Lower leg skin (tissue), 4 donors: Measurements from ENCODE around the gene PCYT2. TPM values are rescaled to one million over a fixed set of nuclear protein-coding genes. Genes with fewer than 3 reads are reported as not detected.

Experiments
- DNase-seq, 2 donors: peaks; one replicate each; pipeline ENCODE4 v3.0.0-alpha.2; 2019; ENCODE audit warnings: low spot score in 2 of 2
- H3K4me3 ChIP-seq: fragments of 200-600 bp; sonication (generic); 2 replicates; pipeline ENCODE4 v1.5.1; 2017; ENCODE audit warnings: mild to moderate bottlenecking, low read depth; ENCODE audit not compliant: poor library complexity, severe bottlenecking
- CTCF ChIP-seq, 3 donors: fragments of 450-650 bp; IDR thresholded peaks; one replicate each; pipeline ENCODE4 v1.5.1; 2016; ENCODE audit warnings: antibody characterized with exemption in 3 of 3, mild to moderate bottlenecking in 3 of 3, moderate library complexity in 2 of 3
- POLR2A ChIP-seq, 2 donors: fragments of 450-650 bp; IDR thresholded peaks; one replicate each; pipeline ENCODE4 v1.6.1; 2016 to 2017; ENCODE audit warnings: antibody characterized with exemption in 2 of 2, mild to moderate bottlenecking in 1 of 2, moderate library complexity in 1 of 2
- WGBS, 2 donors: methylation state at CpG; one replicate each; pipeline ENCODE4 v1.1.5; 2018; 5-methylcytosine and 5-hydroxymethylcytosine counted together
- intact Hi-C: fragments of 100-400 bp; cut with DNase I; formaldehyde crosslinking; loops from one replicate; pipeline ENCODE4 v1.15.0; 2023; ENCODE audit warnings: low total_unique reads
- total RNA-seq, 4 donors: library from RNA; depleted of rRNA; stranded (reverse); fragments of >200 nt; gene quantifications; one replicate each; pipeline ENCODE4 v1.1.0, GENCODE V29; 2016

The PCYT2 gene
- total RNA-seq, 4 donors from 2014 or later: 16.2 to 37.0 (median 25.3) TPM

GRCh38 chr17:81948635-81949378 is 37.6 kb upstream of the PCYT2 start:
- intact Hi-C loops: no loop called here
- H3K4me3 ChIP-seq: no peak overlapping the region
- no peak for DNase-seq
- TF ChIP-seq POLR2A (IDR thresholded peaks at IDR 0.05): no peak
- TF ChIP-seq CTCF (IDR thresholded peaks at IDR 0.05): no peak
- WGBS, 2 donors: 85 to 88% methylated on average over 17 of the region's 17 CpGs

GRCh38 chr17:81947189-81947588 is 36.0 kb upstream of the PCYT2 start, which contains the start of gene MYADML2:
Gene MYADML2 (minus strand): TSS chr17:81947233. CDS start chr17:81941741, 5,492 bp downstream.
- intact Hi-C loops: no loop called here
- no peak for TF ChIP-seq CTCF (IDR thresholded peaks at IDR 0.05)
- H3K4me3 ChIP-seq: no peak within 1 kb of the TSS
- 77 to 82% methylated on average over 13 of the region's 13 CpGs for WGBS, 2 donors
- DNase-seq: no peak

- 85 to 87% methylated on average over 9 of the region's 9 CpGs for WGBS, 2 donors
- H3K4me3 ChIP-seq: no peak overlapping the region
- no peak for TF ChIP-seq POLR2A (IDR thresholded peaks at IDR 0.05)
- TF ChIP-seq CTCF (IDR thresholded peaks at IDR 0.05): no peak
- DNase-seq: no peak
- intact Hi-C loops: no loop called here
These were observed 33.7 kb upstream of the PCYT2 start for GRCh38 chr17:81944858-81945257.

GRCh38 chr17:81942167-81942553 is 31.0 kb upstream of the PCYT2 start:
- WGBS, 2 donors: 32 to 43% methylated on average over 10 to 11 of the region's 12 CpGs
- no peak for DNase-seq
- TF ChIP-seq CTCF (IDR thresholded peaks at IDR 0.05) (no peak), POLR2A (IDR thresholded peaks at IDR 0.05) (no peak)
- intact Hi-C loops: no loop called here
- H3K4me3 ChIP-seq: no peak overlapping the region

- intact Hi-C loops: no loop called here
- DNase-seq: no peak
- 38 to 57% methylated on average over 17 to 27 of the region's 30 CpGs for WGBS, 2 donors
- no peak overlapping the region for H3K4me3 ChIP-seq
- TF ChIP-seq CTCF (IDR thresholded peaks at IDR 0.05) (no peak), POLR2A (IDR thresholded peaks at IDR 0.05) (no peak)
These were observed 30.4 kb upstream of the PCYT2 start for GRCh38 chr17:81941484-81942166.
